ENCODE results near the gene TMEM184C.
A peak's percentile ranks its signal among the peaks of the same experiment; 100 is the strongest.

The TMEM184C gene

DNA sequence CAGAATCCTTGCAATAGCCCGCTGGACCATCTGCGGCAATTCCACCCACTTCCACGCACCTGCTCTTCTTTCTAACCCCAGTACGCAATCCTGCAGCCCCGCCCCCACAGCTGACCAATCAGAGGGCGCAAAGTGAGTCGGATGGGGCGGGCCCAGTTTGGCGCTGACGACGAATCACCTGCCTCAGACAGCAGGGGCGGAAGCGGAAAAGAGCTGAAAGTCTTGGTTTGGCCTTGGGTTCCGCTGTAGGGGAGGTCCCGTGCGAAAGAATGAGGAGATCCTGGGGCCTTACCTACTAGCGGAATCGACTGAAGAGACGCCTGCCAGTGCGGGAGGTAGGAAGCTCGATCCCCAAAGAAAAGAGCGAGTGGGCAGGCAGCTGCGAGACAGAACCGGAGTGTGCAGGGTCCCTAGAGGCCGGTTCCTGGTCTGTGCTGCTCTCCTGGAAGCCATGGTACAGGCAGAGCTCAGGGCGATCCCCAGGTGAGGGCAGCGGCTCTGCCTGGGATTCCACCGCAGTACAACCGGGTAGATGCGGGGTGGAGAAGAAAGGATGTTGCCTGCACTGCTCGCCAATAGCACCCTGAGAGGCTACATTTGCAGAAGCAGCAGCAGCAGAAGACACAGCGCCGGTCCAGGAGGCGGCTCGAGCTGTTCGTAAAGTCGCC is at the start of gene TMEM184C:
Gene TMEM184C, plus strand, starts transcription at position 225 of the 668 bp plus-strand sequence. CDS start 560 bp downstream, outside the sequence.
- ATAC-seq: peak; percentile 100
- no peaks in the 10 kb centered on the region for H3K27me3 Mint-ChIP-seq
- H3K27ac Mint-ChIP-seq: peak within 1 kb of the TSS; percentile 90
- H3K9me3 Mint-ChIP-seq: no peaks in the 10 kb centered on the region
- H3K4me3 Mint-ChIP-seq: peak within 1 kb of the TSS; percentile 87
- H3K36me3 Mint-ChIP-seq: peaks cover 16% of the 10 kb centered on the region
- peaks cover 20% of the 10 kb centered on the region for H3K4me1 Mint-ChIP-seq

DNA sequence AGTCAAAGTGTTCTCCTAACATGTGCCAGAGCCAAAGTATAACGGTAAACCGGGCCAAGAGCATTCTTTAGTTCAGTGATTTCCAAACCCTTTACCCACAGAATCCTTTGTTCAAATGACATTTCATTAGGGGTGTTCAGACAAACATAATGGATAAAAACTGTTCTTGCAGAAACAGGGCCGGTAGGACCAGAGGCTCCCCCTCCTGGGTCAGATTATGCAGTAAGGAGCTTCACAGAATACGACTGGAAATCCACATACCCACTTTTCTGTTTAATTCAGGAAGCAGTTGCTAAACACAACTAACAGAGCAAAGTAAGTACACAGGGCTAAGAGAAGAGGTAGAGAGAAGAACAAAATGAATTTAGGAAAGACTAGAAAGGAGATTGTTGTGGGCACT is 46.6 kb upstream of the TMEM184C start:
- peaks cover 10% of the 10 kb centered on the region for H3K27me3 Mint-ChIP-seq
- no peak for ATAC-seq
- no peaks in the 10 kb centered on the region for H3K9me3 Mint-ChIP-seq
- H3K4me3 Mint-ChIP-seq: no peak overlapping the region
- no peaks in the 10 kb centered on the region for H3K36me3 Mint-ChIP-seq
- no peaks in the 10 kb centered on the region for H3K4me1 Mint-ChIP-seq
- no peak overlapping the region for H3K27ac Mint-ChIP-seq

DNA sequence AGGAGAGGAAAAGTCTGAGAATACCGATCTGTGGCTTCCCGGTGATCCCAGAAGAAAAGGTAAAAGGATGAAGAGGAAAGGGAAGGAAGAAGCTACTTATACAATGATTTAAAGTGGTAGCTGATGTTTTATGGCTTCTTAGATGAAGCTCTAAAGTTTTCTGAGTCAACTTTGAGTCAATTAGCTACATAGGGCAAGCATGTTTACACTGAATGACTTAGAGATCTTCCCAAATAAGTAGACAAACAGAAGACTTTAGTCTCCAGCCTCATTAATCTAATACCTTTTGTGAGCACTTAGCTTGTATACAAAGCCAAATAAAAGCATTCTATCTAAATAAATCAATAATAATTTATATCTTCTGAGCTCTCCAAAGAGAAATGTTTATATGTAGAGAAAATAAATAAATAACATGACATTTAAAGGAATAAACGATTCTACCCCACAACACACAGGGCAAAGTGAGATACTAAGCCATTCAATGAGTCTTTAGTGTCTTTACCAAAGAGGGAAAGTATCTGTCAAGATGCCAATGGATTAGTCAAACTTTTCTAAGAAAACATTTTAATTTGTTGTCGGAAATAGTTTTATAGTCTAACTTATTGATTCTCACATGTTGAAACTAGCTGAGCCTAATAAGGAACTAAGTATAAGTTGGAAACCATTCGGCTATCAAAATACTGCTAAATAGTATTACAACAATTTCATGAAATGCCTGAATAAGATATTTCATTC is 46.0 kb upstream of the TMEM184C start:
- ATAC-seq: no peak
- Mint-ChIP-seq H3K27ac (no peak overlapping the region), H3K36me3 (no peaks in the 10 kb centered on the region), H3K4me3 (no peak overlapping the region), H3K4me1 (no peaks in the 10 kb centered on the region), H3K9me3 (no peaks in the 10 kb centered on the region), H3K27me3 (peaks cover 16% of the 10 kb centered on the region)

DNA sequence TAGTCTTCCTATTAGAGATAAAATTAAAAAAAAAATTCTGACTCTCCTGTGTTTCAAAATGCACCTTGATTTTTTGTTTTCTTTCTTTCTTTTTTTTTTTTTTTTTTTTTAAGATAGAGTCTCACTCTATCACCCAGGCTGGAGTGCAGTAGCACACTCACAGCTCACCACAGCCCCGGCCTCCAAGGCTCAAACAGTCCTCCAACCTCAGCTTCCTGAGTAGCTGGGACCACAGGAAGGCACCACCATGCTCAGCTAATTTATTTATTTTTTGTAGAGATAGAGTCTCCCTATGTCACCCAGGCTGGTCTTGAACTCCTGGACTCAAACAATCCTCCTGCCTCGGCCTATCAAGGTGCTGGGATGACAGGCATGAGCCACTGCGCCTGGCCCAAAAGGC is 41.1 kb upstream of the TMEM184C start:
- Mint-ChIP-seq H3K27ac (no peak overlapping the region), H3K36me3 (no peaks in the 10 kb centered on the region), H3K9me3 (no peaks in the 10 kb centered on the region), H3K4me1 (no peaks in the 10 kb centered on the region), H3K27me3 (peaks cover 20% of the 10 kb centered on the region), H3K4me3 (no peak overlapping the region)
- ATAC-seq: no peak

DNA sequence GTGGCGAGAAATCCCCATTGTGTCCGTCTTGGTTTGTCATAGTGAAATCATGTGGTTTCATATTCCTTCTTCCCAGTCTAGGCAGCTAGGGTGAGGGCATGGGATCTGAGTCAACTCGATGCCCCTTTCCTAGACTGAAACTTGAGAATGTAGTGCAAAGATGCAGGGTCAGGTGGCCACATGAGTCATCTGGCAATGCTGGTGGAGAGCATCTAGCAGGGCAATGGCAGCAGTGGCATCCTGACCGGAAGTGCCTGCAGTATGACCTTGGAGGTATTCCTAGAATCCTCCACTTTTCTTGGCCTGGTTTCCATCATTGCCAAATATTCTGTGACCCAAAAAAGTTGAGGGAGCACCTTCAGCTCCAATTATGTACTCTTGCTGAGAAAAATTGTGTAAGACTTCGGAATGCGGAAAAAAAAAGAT is 39.1 kb upstream of the TMEM184C start:
- H3K27me3 Mint-ChIP-seq: peaks cover 20% of the 10 kb centered on the region
- H3K4me1 Mint-ChIP-seq: no peaks in the 10 kb centered on the region
- no peaks in the 10 kb centered on the region for H3K9me3 Mint-ChIP-seq
- no peak overlapping the region for H3K4me3 Mint-ChIP-seq
- ATAC-seq: no peak
- no peaks in the 10 kb centered on the region for H3K36me3 Mint-ChIP-seq
- H3K27ac Mint-ChIP-seq: no peak overlapping the region

DNA sequence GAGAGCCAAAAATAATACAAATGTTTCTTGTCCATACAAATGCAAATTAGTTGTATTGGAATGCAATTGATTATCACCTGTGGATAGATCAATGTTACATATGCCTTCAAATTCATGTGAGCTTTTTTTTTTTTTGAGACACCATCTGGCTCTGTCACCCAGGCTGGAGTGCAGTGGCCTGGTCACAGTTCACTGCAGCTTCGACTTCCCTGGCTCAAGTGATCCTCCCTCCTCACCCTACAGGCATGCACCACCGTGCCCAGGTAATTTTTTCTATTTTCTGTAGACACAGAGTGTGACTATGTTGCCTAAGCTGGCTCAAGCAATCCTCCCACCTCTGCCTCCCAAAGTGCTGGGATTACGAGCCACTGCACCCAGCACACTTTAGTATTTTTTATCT is 38.6 kb upstream of the TMEM184C start:
- no peak overlapping the region for H3K4me3 Mint-ChIP-seq
- no peaks in the 10 kb centered on the region for H3K4me1 Mint-ChIP-seq
- H3K36me3 Mint-ChIP-seq: no peaks in the 10 kb centered on the region
- no peak for ATAC-seq
- H3K27me3 Mint-ChIP-seq: peaks cover 20% of the 10 kb centered on the region
- H3K27ac Mint-ChIP-seq: no peak overlapping the region
- H3K9me3 Mint-ChIP-seq: no peaks in the 10 kb centered on the region

DNA sequence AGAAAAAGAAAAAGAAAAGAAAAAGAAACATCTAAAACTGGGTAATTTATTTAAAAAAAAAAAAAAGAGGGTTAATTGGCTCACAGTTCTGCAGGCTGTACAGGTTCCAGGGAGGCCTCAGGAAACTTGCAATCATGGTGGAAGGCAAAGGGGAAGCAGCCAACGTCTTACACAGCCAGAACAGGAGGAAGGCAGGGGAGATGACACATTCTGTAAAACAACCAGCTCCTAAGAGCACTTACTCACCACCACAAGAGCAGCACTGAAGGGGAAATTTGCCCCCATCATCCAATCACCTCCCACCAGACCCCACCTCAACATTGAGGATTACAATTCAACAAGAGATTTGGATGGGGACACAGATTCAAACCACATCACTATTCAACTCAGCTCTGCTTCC is 36.8 kb upstream of the TMEM184C start:
- H3K36me3 Mint-ChIP-seq: no peaks in the 10 kb centered on the region
- H3K27me3 Mint-ChIP-seq: peaks cover 24% of the 10 kb centered on the region
- ATAC-seq: no peak
- no peaks in the 10 kb centered on the region for H3K4me1 Mint-ChIP-seq
- H3K27ac Mint-ChIP-seq: no peak overlapping the region
- H3K4me3 Mint-ChIP-seq: no peak overlapping the region
- H3K9me3 Mint-ChIP-seq: peaks cover 10% of the 10 kb centered on the region

DNA sequence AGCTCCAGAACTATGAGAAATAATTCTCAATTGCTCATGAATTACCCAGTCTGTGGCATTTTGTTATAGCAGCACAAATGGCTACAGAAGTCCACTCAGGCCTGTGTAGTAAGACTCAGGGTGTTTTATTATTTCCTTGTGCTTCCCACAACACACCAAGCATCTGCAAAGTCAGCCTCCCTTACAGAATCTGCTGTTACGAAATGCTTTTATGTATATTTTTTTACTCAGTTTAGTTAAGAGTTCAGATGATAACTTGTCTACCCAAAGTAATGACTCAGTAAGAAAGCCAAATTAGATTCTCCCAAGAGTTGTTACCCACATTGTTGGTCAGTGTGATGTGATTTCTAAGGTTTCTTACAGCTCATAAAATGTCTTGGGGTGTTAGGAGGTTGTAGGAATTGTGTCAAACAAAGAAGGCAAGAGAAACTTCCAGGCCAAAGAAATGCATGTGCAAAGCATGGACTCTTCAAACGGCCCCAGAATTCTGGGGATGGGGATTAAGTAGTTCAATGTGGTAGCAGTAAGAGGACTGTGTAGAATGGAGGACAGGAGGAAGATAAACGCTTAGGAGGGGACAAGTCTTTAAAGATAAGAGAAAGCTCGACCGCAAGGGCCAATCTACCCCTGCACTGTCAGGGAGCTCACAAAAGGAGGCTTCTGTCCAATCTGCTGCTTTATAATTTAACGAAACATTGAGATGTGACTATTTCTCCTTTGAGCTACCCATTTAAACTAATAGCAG is 35.4 kb upstream of the TMEM184C start:
- H3K27me3 Mint-ChIP-seq: peaks cover 21% of the 10 kb centered on the region
- no peak overlapping the region for H3K27ac Mint-ChIP-seq
- no peaks in the 10 kb centered on the region for H3K4me1 Mint-ChIP-seq
- H3K4me3 Mint-ChIP-seq: no peak overlapping the region
- H3K36me3 Mint-ChIP-seq: no peaks in the 10 kb centered on the region
- peaks cover 12% of the 10 kb centered on the region for H3K9me3 Mint-ChIP-seq
- ATAC-seq: no peak

DNA sequence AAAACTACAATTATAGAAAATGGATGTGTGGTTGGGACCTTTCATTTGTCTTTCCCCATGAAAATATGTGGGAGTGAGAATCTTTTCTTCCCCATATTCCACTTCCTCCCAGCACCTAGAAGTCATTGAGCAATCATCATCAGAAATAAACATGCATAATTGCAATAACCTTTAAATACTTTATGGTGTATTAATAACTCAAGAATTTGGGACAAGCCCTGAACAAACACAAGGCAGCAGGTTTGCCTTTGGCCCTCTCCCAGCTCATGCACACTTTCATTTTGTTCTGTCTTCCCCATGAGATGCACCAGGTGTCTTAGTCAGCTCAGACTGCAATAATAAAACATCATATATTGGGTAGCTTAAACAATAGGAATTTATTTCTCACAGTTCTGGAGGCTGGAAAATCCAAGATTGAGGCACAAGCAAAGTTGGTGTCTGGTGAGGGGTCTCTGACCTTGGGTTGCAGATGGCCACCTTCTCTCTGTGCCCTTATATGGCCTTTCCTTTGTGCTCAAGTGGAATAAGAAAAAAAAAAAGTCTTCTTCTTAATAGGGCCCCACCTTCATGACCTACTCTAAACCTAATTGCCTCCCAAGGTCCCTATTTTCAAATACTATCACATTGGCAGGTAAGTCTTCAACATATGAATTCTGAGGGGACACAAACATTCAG is 34.7 kb upstream of the TMEM184C start:
- peaks cover 12% of the 10 kb centered on the region for H3K9me3 Mint-ChIP-seq
- ATAC-seq: no peak
- no peaks in the 10 kb centered on the region for H3K4me1 Mint-ChIP-seq
- H3K27me3 Mint-ChIP-seq: peaks cover 21% of the 10 kb centered on the region
- H3K36me3 Mint-ChIP-seq: no peaks in the 10 kb centered on the region
- H3K4me3 Mint-ChIP-seq: no peak overlapping the region
- H3K27ac Mint-ChIP-seq: no peak overlapping the region

DNA sequence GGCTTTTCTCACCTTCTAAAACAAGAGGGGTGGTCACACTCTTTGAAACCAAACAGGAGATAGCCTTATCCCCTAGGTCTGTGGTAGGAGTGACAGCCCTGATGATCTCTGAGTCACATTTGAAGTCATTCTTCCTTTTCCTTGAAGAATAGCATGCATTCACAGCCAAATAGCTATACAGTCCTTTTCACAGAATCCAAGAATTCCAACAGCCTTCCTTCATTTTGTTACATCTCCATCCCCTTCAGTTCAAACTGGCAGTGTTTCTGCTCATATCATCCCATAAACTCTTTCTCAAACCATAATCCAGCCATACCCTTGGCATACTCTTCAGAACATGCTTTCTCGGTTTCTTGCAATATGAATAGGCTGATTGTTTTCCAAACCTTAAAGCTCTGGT is 33.3 kb upstream of the TMEM184C start:
- no peak for ATAC-seq
- peaks cover 12% of the 10 kb centered on the region for H3K9me3 Mint-ChIP-seq
- H3K27ac Mint-ChIP-seq: no peak overlapping the region
- H3K36me3 Mint-ChIP-seq: no peaks in the 10 kb centered on the region
- H3K4me3 Mint-ChIP-seq: no peak overlapping the region
- H3K27me3 Mint-ChIP-seq: peaks cover 29% of the 10 kb centered on the region
- H3K4me1 Mint-ChIP-seq: no peaks in the 10 kb centered on the region

DNA sequence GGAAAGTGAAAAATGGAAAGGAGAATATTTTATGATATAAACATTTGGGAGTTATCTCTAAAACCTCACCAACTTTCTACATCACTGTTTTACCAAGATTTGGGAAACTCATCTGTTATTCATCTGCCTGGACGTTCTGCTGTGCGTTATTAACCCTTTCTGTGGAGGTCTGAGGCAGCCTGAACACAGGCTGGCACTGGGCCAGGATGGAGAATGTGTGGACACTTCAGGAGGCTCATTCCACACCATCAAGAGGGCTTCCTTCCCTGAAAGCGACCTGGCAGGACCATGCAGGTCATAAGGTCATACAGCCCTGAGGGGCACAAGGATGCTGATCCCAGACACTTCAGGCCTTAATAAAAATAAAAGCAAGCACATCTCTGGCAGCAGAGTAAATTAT is 31.2 kb upstream of the TMEM184C start:
- H3K27me3 Mint-ChIP-seq: peaks cover 29% of the 10 kb centered on the region
- H3K36me3 Mint-ChIP-seq: no peaks in the 10 kb centered on the region
- no peak for ATAC-seq
- no peak overlapping the region for H3K27ac Mint-ChIP-seq
- no peak overlapping the region for H3K4me3 Mint-ChIP-seq
- peaks cover 12% of the 10 kb centered on the region for H3K9me3 Mint-ChIP-seq
- H3K4me1 Mint-ChIP-seq: no peaks in the 10 kb centered on the region

DNA sequence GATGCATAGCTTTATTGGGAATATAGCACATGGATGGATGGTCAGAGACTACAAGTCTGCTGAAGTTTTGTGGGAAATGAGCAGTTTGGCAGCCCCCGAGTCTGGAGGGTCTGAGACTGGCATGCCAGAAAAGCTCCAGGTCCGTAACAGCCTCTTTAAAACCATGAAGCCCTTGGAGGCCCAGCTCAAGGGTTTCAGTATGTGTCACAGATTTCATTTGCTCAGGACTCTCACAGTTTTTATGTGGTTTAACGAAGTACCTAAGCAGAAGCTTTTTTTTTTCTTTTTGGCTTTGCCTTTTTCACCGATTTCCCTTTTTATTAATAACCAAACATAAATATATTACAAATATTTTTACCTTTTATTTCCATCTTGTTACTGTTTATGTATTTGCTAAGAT is 30.6 kb upstream of the TMEM184C start:
- Mint-ChIP-seq H3K27ac (no peak overlapping the region), H3K4me3 (no peak overlapping the region), H3K27me3 (peaks cover 29% of the 10 kb centered on the region), H3K36me3 (no peaks in the 10 kb centered on the region), H3K9me3 (peaks cover 12% of the 10 kb centered on the region), H3K4me1 (no peaks in the 10 kb centered on the region)
- no peak for ATAC-seq

DNA sequence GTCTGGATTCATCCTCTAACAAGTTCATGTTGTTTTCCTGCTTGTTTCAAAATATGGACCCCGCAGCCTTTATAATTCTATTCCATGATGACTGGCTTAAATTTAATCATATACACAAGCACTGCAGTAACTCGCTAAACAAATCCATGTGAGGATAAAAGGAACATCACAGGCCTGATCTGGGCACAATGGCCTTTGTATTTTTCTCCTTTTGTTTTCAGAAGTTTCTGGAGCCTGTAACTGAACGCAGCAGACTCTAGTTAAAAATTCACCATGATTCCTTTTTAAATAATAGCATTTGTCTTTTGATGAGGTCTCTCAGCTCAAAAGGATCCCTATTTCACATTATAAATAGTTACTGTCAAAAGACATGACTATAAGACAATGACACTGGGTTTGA is 30.2 kb upstream of the TMEM184C start:
- H3K9me3 Mint-ChIP-seq: peaks cover 12% of the 10 kb centered on the region
- no peak for ATAC-seq
- H3K4me1 Mint-ChIP-seq: no peaks in the 10 kb centered on the region
- no peak overlapping the region for H3K27ac Mint-ChIP-seq
- H3K27me3 Mint-ChIP-seq: peaks cover 29% of the 10 kb centered on the region
- H3K4me3 Mint-ChIP-seq: no peak overlapping the region
- no peaks in the 10 kb centered on the region for H3K36me3 Mint-ChIP-seq

DNA sequence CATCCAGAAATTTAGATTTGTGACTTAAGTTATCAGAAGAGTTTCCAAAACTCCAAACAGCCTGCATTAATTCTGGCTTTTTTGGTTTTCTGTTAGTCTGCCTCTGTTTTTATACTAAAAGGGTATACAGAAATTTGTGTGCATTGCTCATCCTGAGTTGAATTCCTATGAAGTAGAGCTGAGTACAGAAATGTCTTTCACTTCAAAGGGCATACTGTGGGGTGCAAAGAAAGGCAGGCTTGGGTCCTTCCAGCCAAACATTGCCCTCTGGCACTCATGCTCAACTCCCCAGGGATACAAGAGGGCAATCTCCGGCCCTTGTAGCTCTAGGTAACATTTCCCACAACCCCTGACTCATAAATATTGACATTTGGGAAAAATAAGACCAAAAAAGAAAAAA is 27.6 kb upstream of the TMEM184C start:
- H3K27ac Mint-ChIP-seq: no peak overlapping the region
- H3K9me3 Mint-ChIP-seq: peaks cover 6% of the 10 kb centered on the region
- no peaks in the 10 kb centered on the region for H3K36me3 Mint-ChIP-seq
- H3K4me1 Mint-ChIP-seq: no peaks in the 10 kb centered on the region
- ATAC-seq: peak; percentile 47
- H3K27me3 Mint-ChIP-seq: peaks cover 32% of the 10 kb centered on the region
- no peak overlapping the region for H3K4me3 Mint-ChIP-seq

DNA sequence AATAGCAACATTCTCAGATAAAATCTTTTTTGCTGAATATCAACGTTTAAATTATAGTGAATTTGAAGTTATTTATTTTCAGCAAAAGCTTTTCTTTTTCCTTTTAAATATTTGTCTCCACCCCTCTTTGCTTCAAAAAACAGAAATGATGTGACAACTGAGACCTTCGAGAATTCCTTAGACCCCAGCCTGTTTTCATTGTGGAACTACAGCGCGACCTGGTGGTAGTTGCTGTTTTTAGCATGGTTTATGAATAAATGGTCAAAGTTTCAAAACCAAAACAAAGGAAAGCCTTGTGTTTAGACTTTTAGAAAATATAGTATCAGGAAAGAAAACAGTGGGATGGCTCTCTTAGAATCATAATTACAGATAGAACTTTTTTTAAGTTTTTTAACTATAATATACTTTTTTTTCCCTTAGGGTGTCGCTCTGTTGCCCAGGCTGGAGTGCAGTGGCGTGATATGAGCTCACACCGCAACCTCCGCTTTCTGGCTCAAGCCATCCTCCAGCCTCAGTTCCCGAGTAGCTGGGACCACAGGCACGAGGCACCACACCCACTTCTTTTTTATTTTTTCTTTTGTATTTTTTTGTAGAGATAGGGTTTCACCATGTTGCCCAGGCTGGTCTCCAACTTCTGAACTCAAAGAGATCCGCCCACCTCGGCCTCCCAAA is 26.8 kb upstream of the TMEM184C start:
- no peak overlapping the region for H3K4me3 Mint-ChIP-seq
- ATAC-seq: no peak
- H3K27ac Mint-ChIP-seq: no peak overlapping the region
- H3K36me3 Mint-ChIP-seq: no peaks in the 10 kb centered on the region
- no peaks in the 10 kb centered on the region for H3K4me1 Mint-ChIP-seq
- peaks cover 1% of the 10 kb centered on the region for H3K9me3 Mint-ChIP-seq
- peaks cover 24% of the 10 kb centered on the region for H3K27me3 Mint-ChIP-seq

All from stimulated activated memory B cell treated with anti-CD40 and anti-IgM and Interleukin-4, amounts not matched to agents 10 μg/mL and 1 μg/mL and 100 μg/mL, for 72 hours (primary cell).